GM21737 (cell line): Measurements from ENCODE around the gene WNT5B.
"Not testable (repeated sequence)": the region's sequence is repeated elsewhere in the genome, so short reads cannot be mapped to it uniquely, and the experiment has no call there.

Experiments used
- ATAC-seq: cut with Tn5 transposase; IDR thresholded peaks from one replicate; pipeline ENCODE4 v1.9.1; 2021; ENCODE audit warnings: mild to moderate bottlenecking, moderate library complexity; ENCODE audit not compliant: unreplicated experiment

Gene WNT5B

GRCh38 chr12:1595690-1596347 lies 33.2 kb upstream of the WNT5B start:
- ATAC-seq: no peak

DNA sequence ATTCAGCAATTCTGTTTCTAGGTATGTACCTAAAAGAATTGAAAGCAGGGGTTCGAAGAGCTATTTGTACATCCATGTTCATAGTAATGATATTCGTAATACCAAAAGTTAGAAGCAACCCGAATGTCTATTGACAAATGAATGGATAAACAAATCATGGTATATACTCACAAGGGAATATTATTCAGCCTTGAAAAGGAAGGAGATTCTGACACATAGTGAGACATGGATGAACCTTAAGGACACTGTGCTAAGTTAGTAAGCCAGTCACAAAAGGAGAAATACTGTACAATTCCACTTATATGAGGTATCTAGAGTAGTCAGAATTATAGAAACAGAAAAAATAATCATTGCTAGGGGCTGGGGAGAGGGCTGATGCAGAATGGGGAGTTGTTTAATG lies 30.3 kb upstream of the WNT5B start:
- ATAC-seq: no peak

- ATAC-seq: not testable (repeated sequence)
These were observed 26.3 kb upstream of the WNT5B start for GRCh38 chr12:1602706-1603105.

- ATAC-seq: no peak
These were observed 25.6 kb upstream of the WNT5B start for GRCh38 chr12:1603269-1603993.

DNA sequence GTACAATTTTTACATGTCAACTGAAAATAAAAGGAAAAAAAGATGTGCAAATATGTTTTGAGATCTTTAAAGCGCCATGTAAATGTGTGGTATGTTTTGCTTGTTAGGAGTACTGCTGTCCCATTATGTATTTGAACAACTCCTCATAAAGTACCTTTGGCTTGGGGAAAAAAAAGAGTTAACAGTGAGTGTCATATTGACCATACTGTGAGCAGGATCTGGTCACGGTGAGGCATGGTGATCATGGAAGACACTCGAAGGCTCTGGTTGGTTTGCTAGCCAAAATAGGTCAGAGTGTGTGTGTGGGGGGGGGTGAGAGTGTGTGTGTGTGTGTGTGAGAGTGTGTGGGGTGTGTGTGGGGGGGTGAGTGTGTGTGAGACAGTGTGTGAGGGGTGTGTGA lies 24.6 kb upstream of the WNT5B start:
- ATAC-seq: no peak

- ATAC-seq: peak; percentile 20
These were observed 23.7 kb upstream of the WNT5B start for GRCh38 chr12:1605129-1606020.

DNA sequence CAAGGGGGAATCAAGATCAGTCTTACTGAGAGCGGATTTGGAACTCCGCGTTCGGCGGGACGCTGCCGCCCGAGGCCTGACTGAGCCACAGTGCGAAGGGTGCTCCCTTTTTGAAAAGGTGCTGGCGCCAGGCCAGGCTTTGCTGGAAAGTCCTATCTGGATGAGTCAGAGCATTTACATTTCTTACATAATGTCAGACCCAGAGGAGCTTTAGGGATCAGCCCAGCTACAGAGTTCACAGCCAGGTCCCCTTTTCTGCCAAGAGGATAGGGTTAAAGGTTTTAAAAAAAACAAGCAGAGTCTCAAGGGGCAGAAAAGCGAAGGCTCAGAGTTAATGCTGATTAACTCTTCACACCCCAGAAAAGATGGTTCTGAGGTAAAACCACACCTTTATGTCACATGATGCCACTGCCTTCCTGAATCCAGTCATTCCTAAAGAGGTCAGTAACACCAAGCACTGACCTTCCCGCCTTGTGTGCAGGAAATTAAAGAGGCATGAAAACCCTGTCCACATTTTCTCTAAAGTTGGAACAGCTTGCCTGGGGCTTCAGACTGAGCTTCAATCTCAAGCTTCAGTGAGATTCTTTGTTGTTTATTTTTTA lies 22.9 kb upstream of the WNT5B start:
- ATAC-seq: peak; percentile 61

DNA sequence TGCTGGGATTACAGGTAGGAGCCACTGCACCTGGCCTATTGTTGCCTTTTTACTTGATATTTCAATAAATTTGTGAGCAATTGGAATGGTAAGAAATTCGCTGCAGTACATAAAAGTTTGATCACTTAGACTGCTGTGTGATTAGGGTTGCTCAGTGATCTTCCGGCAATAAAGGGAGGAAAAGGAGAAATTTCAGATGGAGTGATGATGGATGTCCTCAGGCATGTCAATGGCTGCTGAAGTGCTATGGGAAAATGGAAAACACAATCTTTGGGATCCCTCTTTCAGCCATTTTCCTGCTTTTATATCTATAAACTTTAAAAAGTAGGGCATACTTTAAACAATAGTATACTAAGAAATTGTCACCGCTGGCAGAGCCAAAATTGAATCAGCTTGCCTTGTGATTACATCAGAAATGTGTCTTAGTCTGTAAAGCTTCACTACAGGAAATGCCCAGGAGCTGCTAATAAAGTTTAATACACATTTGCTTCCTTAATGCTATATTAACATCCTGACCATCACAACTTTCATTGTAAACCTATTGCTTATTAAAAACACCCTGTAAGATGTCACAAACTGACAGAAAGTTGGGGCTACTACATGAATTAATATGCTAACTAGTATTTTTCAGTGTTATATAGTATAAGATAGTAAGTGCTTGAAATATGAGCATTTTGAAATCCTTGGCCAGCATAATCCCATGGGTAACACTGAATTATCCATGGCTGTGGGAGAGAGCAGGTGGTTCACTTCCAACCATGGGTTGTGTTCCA lies 20.9 kb upstream of the WNT5B start:
- ATAC-seq: no peak

DNA sequence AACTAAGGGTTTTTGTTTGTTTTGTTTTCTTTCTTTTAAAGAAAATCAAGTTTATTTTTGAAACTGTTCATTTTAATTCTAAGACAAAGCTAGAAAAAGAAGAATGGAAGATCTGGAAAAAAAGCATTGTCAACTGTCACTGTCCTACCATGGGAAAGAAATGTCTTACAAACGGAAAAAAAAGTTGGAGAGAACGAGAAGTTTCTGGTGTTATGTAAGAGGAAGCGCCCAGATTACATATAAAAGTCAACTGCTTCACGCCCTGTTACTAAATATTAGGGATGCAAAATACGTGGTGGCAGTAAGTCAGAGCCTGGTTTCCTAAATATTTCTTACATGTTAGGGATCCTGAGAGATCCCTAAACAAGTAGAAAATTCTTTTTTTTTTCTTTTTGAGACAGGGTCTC lies 20.3 kb upstream of the WNT5B start:
- no peak for ATAC-seq

DNA sequence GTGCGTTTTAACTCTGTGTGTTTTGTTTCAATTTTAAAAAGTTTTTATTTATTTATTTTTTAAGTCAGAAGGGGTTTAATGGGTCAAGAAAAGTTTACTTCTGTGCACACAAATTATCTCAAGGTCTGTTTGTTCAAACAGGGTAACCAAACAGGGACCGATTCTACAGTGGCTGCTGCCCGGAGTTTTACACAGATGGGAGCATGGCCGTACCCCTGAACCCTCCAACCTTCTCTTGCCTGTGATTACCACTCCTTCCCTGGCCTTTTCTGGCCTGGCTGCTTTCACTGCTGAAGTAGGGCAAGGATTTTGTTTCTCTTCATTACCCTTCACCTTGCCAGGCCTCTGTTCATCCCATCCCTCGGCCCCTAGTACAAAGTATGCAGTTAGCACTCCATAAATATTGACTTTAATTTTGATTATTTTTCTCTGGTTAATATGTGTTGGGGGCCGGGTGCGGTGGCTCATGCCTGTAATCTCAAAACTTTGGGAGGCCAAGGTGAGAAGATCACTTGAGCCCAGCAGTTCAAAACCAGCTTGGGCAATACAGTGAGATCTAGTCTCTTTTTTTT lies 18.9 kb upstream of the WNT5B start:
- ATAC-seq: no peak

GRCh38 chr12:1611803-1612572 lies 17.0 kb upstream of the WNT5B start:
- no peak for ATAC-seq

DNA sequence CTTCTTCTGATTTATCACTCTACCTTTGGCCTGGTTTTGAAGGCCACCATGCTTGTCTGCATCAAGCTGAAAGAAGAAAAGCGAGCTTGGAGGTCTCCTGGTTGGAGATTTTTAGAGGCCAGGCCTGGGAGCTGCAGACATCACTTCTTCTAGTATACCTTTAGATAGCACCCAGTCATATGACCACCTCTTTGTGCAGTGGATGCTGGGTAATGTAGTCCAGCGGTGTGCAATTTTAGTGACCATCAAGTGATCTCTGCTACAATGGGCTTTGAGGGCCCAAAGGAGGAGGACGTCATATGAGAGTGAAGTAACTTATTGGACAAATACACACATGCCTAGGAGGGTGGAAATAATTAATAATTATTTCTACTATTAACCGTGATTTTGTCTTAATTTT lies 15.2 kb upstream of the WNT5B start:
- no peak for ATAC-seq

DNA sequence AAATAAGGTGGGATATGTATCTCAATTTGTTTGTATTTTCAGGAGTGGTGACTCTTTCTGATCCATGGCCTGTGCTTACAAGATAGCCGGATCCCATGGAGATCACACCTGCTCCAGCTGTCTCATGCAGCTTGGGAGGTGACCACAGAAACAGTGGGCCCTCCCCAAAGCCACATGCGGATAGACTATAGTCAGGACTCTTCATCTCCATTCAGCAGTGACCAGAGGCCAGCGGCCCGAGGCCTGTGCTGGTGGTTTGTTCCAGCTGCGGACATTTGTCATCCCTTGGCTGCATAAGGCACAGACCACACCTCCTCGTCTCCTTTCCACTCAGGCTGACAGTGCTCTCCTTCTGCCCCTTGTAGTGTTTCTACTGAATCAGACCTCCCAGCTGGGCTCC lies 14.7 kb upstream of the WNT5B start:
- no peak for ATAC-seq

DNA sequence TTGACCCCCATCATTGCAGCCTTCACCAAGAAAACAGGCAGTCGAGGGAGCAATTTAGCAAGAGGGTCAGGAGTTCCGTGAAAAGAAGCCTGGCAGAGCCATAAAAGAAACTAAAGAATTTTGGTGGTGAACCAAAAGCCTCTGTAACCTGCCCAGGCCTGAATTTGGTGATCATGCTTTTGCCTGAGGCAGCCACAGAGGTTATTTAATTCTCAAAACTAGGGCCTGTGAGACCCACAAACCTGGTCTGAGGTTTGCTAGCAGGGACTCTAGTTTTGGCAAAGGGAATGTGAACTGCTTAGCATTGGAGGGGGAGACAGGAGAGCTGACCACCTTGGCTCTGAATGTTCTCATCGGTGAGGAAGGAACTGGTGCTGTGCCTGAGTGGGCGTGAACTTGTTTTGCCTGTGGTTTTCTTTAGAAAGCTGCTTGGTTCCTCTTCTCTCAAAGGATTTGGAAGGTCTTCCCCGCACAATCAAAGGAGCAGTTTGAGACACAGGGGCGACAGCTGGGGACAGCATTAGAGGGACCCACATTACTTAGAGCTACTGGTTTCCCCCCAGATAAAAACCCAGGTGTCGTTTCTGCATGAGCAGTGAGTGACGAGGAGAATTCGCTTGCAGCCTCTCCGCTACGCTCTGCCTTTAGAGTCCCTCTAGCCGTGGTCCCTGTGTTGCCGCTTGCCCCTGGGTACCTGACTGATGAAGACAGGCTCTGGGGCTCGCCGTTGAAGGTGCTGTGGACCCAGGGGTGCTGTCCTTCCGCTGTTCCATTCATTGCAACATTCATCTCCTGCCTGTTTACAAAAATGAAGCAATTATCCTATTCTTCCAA lies 12.6 kb upstream of the WNT5B start:
- no peak for ATAC-seq

DNA sequence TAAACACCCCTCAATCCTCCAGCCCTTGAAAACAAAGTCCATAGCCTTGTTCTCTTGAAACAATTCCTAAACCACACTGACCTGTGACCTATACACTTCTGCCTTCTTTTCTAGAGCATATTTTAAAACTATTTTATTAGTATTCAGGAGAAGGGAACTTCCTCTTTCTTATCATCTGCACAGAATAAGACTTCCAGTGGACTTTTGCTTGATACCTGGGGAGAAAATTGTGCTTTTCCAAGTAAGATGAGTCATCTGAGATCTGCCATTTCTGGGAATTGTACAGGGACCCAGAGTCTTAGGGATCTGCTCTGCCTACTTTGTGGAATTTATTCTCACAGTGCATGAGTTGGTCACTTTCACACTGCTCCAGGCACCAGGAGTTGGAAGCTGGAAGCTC lies 10.5 kb upstream of the WNT5B start:
- no peak for ATAC-seq

GRCh38 chr12:1619159-1619558 lies 9.9 kb upstream of the WNT5B start:
- no peak for ATAC-seq

GRCh38 chr12:1619587-1619986 lies 9.4 kb upstream of the WNT5B start:
- no peak for ATAC-seq

DNA sequence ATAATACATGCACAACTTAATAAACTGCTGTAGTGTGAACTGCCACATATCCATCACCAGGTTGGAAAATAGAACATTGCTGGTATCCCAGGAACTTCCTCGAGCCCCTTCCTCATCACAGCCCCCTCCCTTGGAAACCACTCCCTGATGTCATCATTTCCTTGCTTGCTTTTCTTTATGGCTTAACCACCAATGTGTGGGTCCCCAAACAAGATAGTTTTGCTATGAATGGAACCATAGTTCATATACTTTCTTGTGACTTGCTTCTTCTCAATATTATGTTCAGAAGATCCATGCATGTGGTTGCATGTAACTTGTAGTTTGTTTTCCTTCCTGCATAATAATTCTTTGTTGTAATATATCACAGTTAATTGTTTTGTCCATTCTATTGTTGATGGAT lies 8.9 kb upstream of the WNT5B start:
- no peak for ATAC-seq

- ATAC-seq: no peak
These were observed 6.6 kb upstream of the WNT5B start for GRCh38 chr12:1622406-1622805.
